DMS79 (cell line): Measurements from ENCODE around the gene FAM114A2.
"Not testable (repeated sequence)": the region's sequence is repeated elsewhere in the genome, so short reads cannot be mapped to it uniquely, and the experiment has no call there.

Source experiments
- DNase-seq: peaks from one replicate; lab custom pipeline; 2025; lab: John Stamatoyannopoulos, UW

FAM114A2 gene

GRCh38 chr5:154049636-154050035 is 10.9 kb upstream of the FAM114A2 start:
- DNase-seq, result no peak

GRCh38 chr5:154047324-154047723 is 8.6 kb upstream of the FAM114A2 start:
- DNase-seq, result no peak

- no peak for DNase-seq
These were observed 7.8 kb upstream of the FAM114A2 start for GRCh38 chr5:154046486-154046885.

- DNase-seq, result no peak
These were observed 5.9 kb upstream of the FAM114A2 start for GRCh38 chr5:154044581-154044980.

GRCh38 chr5:154044099-154044498 is 5.4 kb upstream of the FAM114A2 start:
- no peak for DNase-seq

GRCh38 chr5:154042766-154043165 is 4.1 kb upstream of the FAM114A2 start:
- no peak for DNase-seq

GRCh38 chr5:154039458-154039829 is 734 bp upstream of the FAM114A2 start:
- DNase-seq, result no peak

GRCh38 chr5:154038261-154038706 is 426 bp downstream of the FAM114A2 start:
- DNase-seq, result no peak

GRCh38 chr5:154034944-154035343 is 3.8 kb downstream of the FAM114A2 start:
- DNase-seq, result no peak

GRCh38 chr5:154031937-154032489 is 6.7 kb downstream of the FAM114A2 start:
- no peak for DNase-seq

- no peak for DNase-seq
These were observed 12.8 kb downstream of the FAM114A2 start for GRCh38 chr5:154025951-154026350.

GRCh38 chr5:154018919-154019318 is 19.8 kb downstream of the FAM114A2 start:
- not testable (repeated sequence) for DNase-seq

- no peak for DNase-seq
These were observed 23.5 kb downstream of the FAM114A2 start for GRCh38 chr5:154015071-154015693.

GRCh38 chr5:154010660-154011059 is 28.1 kb downstream of the FAM114A2 start:
- DNase-seq, result no peak

- DNase-seq, result no peak
These were observed 33.1 kb downstream of the FAM114A2 start for GRCh38 chr5:154005648-154006047.

GRCh38 chr5:154002511-154003020 is 36.1 kb downstream of the FAM114A2 start:
- DNase-seq, result no peak

- no peak for DNase-seq
These were observed 36.6 kb downstream of the FAM114A2 start for GRCh38 chr5:154002093-154002492.

- no peak for DNase-seq
These were observed 38.0 kb downstream of the FAM114A2 start for GRCh38 chr5:154000703-154001102.

- no peak for DNase-seq
These were observed 38.7 kb downstream of the FAM114A2 start for GRCh38 chr5:153999995-154000394.

- DNase-seq, result no peak
These were observed 39.9 kb downstream of the FAM114A2 start for GRCh38 chr5:153998768-153999167.

GRCh38 chr5:153998010-153998409 is 40.7 kb downstream of the FAM114A2 start:
- no peak for DNase-seq

GRCh38 chr5:153991168-153991567 is 47.5 kb downstream of the FAM114A2 start:
- no peak for DNase-seq

GRCh38 chr5:153988510-153988909 is 50.2 kb downstream of the FAM114A2 start:
- DNase-seq, result no peak

- no peak for DNase-seq
These were observed 51.4 kb downstream of the FAM114A2 start for GRCh38 chr5:153987301-153987700.
